ENCODE measurements around the gene HOXA4.

Gene HOXA4

DNA sequence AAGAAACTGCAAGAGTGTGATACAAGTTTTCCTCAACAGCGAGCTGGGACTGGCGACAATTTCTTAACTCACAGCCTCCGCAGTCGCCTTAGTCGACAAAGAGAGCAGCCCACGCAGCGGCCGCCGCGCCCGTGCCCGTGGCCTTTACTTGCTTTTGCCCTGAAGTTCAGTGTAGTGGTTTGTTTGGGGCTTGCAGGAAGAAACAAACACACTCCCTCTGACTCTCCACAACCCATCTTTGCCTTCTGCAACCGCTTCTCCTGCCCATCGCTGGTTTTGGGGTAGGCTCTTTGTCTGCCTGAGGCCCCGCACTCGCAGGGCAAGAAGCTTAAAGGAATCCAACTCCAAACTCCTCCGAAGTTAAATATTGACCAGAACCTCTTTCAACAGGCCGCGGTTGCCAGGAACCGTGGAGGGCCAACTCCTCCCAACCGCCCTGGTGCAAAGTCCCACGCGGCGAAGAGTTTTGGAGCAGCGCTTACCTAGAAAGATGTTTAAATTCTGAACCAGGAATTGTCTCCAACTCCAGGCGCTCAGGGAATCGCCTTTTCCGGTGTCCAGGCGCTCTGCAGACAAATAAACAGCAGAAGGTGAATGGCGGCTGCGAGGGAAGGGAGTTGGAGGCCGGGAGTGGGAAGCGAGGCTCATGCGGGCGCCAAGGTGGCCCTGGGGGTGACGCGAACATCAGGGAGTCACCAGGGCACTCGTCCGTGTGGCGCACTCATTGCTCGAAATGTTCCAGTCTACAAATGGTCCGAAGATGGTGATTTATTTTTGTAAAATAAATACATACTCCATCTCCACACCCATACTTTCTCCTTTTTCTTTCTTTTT lies 8.3 kb downstream of the HOXA4 start:
- H3K4me3 ChIP-seq (ENCODE audit: low read depth, low read length): no peak overlapping the region
- DNase-seq (ENCODE audit: low read depth): no peak
- TF ChIP-seq, protein P1, sequence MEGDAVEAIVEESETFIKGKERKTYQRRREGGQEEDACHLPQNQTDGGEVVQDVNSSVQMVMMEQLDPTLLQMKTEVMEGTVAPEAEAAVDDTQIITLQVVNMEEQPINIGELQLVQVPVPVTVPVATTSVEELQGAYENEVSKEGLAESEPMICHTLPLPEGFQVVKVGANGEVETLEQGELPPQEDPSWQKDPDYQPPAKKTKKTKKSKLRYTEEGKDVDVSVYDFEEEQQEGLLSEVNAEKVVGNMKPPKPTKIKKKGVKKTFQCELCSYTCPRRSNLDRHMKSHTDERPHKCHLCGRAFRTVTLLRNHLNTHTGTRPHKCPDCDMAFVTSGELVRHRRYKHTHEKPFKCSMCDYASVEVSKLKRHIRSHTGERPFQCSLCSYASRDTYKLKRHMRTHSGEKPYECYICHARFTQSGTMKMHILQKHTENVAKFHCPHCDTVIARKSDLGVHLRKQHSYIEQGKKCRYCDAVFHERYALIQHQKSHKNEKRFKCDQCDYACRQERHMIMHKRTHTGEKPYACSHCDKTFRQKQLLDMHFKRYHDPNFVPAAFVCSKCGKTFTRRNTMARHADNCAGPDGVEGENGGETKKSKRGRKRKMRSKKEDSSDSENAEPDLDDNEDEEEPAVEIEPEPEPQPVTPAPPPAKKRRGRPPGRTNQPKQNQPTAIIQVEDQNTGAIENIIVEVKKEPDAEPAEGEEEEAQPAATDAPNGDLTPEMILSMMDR (conservative IDR thresholded peaks at IDR 0.05; ENCODE audit: low read depth, low read length): no peak

DNA sequence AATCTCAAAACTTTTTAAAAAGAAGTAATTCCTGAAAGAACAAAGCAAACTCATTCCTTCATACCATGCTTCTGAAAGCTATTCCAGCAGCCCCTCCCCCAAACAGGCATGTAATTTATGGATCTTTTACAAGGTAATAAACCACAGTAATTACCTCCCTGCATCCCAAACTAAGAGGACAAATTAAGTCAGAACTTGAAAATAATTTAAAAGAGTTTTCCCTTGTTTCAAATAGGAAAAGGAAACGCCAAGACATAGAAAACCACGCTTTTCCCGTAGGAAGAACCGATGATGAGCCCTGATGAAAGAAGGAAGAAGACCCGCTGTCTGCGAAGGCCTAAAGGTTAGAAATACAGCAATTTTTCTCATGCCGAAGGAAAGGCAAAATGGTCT lies 8.9 kb downstream of the HOXA4 start:
- TF ChIP-seq, protein P1 (conservative IDR thresholded peaks at IDR 0.05; ENCODE audit: low read depth, low read length): no peak
- no peak overlapping the region for H3K4me3 ChIP-seq (ENCODE audit: low read depth, low read length)

DNA sequence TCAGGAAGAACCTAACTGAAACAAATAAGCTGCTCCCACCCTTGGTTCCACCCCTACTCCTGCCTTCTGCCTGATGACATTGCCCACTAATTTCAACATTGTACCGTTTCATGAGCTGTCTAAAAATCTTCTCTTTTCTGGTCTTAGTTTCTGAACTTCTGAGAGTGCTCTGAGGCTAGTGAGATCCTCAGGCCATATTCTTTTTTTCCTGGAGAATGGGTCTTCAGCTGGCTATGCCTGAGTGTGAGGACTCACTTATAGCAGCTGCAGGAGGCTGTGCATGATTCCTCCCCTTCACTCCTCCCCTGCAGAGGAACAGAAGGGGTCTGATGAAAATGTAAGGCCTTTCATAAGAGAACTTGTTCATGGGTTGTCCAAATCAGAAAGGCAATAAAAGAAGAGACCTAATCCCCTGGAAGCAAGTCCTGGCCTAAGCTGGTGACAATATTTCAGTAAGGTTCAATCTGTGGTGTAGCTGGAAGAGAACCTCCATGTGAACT lies 11.1 kb downstream of the HOXA4 start:
- no peak for DNase-seq (ENCODE audit: low read depth)
- no peak overlapping the region for H3K4me3 ChIP-seq (ENCODE audit: low read depth, low read length)
- TF ChIP-seq, protein P1 (conservative IDR thresholded peaks at IDR 0.05; ENCODE audit: low read depth, low read length): no peak

More for the DNA sequence above, 8.9 kb downstream of the HOXA4 start:
- DNase-seq (ENCODE audit: low read depth): no peak

DNA sequence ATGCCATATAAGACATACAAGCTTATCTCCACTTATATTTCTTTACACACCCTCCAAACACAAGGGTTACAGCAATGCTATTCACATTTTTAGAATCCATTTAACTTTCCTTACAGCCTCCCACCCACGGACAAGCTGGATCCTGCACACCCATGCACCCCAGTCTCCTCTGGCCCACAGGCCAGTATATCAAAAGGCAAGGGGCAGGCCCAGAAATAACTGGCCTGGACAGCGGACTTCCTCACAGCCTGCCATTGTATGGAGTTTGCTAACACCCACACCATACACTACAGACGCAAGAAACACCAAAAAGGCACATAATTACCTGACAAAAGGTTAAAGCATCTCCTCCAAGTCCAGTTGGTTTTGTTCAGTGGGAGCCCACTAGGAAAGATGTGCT lies 12.0 kb downstream of the HOXA4 start:
- no peak for DNase-seq (ENCODE audit: low read depth)
- TF ChIP-seq, protein P1 (conservative IDR thresholded peaks at IDR 0.05; ENCODE audit: low read depth, low read length): no peak
- no peak overlapping the region for H3K4me3 ChIP-seq (ENCODE audit: low read depth, low read length)

DNA sequence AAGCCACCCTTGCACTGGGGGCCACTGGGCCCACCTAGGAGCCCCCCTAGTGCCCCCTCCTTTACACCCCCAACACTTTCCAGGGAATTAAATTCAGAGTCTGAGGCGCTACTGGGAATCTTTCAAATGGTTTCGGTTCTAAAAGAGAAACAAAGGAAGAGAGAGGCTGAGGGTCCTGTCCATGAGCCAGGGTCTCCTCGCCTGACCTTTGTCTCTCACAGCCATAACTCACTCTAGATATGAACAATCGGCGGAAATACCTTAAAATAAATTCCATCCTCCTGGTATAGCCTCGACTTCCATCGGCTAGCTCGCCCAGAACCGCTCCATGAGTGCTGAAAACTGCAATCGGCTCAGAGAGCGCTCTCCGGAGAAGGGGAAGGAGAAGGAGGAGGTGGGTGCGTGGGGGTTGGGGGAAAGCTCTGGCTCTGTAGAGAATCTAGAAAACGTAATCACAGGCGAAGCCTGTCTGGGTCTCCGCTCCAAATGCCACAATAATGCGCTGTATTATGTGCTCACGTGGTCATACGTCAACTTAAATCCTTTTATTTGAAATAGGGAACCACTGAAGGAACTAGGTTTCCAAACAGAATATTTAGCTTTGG lies 12.6 kb downstream of the HOXA4 start:
- no peak overlapping the region for H3K4me3 ChIP-seq (ENCODE audit: low read depth, low read length)
- DNase-seq (ENCODE audit: low read depth): no peak
- TF ChIP-seq, protein P1 (conservative IDR thresholded peaks at IDR 0.05; ENCODE audit: low read depth, low read length): no peak

DNA sequence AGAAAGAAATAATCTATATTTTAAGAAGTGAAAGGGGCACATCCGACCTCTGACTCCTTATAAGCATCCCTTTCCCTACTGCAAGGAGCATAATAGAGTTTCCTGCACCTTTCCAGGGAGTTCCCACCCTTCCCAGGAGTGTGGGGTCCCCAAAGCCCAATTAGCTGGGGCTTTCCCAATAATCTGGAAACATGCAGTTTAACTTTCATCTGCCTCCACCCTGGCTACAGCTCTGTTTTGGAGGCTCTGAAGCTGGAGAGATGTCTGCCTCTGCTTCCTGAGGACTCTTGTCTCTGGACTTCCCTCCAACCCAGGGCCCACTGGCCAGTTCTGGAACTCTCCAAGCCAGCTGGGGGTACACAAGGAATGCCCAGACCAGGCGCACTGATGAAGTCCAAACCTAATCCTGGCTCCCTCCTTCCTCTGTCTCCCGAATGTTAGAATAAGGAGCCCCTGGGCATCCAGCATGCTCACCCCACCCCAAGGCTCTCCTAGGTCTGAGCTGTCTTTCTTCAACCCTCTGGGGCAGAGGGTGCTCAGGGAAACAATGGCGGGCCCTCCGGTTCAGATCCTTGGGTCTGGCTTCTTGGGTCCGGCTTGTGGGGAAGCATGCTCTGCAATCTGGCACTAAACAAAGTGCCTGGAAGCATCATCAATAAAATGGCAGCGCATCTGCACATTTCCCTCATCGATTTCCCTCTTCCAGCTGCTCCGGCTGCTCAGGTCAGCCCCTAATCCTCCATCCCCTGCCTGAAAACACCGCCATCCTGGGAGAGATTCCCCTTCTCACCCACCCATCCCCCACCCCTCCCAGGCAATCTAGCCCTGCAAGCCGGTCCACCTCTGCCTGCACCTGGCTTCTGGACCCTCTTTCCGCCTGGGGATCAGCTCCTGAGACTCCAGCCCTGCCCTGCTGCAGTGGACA lies 13.3 kb downstream of the HOXA4 start:
- TF ChIP-seq, protein P1 (conservative IDR thresholded peaks at IDR 0.05; ENCODE audit: low read depth, low read length): no peak
- no peak for DNase-seq (ENCODE audit: low read depth)
- H3K4me3 ChIP-seq (ENCODE audit: low read depth, low read length): no peak overlapping the region
